Measurements from ENCODE around the gene TFAP2E.

The TFAP2E gene

DNA sequence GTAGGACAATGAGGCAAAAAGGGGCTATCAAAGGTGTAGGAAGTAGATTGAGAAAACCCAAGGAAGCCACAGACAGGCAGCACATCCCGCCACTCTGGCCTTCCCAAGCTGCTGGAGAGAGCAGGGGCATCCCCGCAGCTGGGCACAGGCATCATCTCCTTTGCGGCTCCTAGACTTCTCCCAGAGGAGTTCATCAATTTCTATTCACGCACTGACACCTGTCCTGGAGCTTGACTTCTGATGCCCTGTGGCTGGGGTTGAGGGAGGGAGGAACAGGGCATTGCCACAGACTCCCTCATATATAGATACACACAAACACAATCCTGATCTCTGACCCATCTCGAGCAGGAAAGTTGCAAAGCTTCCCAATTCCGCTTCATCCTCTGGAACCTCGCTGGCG lies 1.9 kb upstream of the TFAP2E start:
- TF ChIP-seq, protein P1, sequence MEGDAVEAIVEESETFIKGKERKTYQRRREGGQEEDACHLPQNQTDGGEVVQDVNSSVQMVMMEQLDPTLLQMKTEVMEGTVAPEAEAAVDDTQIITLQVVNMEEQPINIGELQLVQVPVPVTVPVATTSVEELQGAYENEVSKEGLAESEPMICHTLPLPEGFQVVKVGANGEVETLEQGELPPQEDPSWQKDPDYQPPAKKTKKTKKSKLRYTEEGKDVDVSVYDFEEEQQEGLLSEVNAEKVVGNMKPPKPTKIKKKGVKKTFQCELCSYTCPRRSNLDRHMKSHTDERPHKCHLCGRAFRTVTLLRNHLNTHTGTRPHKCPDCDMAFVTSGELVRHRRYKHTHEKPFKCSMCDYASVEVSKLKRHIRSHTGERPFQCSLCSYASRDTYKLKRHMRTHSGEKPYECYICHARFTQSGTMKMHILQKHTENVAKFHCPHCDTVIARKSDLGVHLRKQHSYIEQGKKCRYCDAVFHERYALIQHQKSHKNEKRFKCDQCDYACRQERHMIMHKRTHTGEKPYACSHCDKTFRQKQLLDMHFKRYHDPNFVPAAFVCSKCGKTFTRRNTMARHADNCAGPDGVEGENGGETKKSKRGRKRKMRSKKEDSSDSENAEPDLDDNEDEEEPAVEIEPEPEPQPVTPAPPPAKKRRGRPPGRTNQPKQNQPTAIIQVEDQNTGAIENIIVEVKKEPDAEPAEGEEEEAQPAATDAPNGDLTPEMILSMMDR (IDR thresholded peaks at IDR 0.05) = no peak
- H3K9me3 ChIP-seq = no peaks in the 10 kb centered on the region
- H3K4me1 ChIP-seq (ENCODE audit: control insufficient read depth in 1 of 2, insufficient read depth in 1 of 2, low read depth in 1 of 2, low read length in 1 of 2) = peaks cover 17 to 21% of the 10 kb centered on the region in 2 experiments
- no peak overlapping the region for H3K27ac ChIP-seq
- no peak overlapping the region for H3K4me3 ChIP-seq (ENCODE audit: low read depth in 1 of 2, low read length in 1 of 2)
- H3K36me3 ChIP-seq = no peaks in the 10 kb centered on the region
- peaks cover 33% of the 10 kb centered on the region for H3K27me3 ChIP-seq

DNA sequence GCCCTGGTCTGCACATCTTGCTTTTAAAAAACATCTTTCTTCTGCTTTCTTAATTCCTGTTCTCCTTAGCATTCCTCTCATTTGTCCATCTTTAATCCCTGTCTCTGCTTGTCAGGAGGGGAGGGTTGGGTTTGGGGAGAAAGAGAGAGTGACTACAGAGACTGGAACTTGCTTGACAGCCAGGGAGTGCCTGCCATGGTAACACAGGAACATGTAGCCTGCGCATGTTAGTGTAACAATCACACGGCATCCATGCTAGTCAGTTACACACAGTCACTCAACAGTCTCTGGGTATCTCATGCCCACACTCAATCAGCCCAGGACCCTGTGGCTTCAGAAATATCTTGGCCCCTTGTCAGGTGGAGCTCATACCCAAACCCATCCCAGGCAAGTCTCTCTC lies 818 bp upstream of the TFAP2E start:
- Histone ChIP-seq H3K9me3 (no peaks in the 10 kb centered on the region), H3K36me3 (no peaks in the 10 kb centered on the region), H3K4me3 (ENCODE audit: low read depth in 1 of 2, low read length in 1 of 2) (peak overlapping the region in 1 of 2 experiments; percentile 12), H3K4me1 (ENCODE audit: control insufficient read depth in 1 of 2, insufficient read depth in 1 of 2, low read depth in 1 of 2, low read length in 1 of 2) (peaks cover 23 to 27% of the 10 kb centered on the region in 2 experiments), H3K27ac (no peak overlapping the region), H3K27me3 (peaks cover 33% of the 10 kb centered on the region)
- TF ChIP-seq, protein P1 (IDR thresholded peaks at IDR 0.05) = no peak

DNA sequence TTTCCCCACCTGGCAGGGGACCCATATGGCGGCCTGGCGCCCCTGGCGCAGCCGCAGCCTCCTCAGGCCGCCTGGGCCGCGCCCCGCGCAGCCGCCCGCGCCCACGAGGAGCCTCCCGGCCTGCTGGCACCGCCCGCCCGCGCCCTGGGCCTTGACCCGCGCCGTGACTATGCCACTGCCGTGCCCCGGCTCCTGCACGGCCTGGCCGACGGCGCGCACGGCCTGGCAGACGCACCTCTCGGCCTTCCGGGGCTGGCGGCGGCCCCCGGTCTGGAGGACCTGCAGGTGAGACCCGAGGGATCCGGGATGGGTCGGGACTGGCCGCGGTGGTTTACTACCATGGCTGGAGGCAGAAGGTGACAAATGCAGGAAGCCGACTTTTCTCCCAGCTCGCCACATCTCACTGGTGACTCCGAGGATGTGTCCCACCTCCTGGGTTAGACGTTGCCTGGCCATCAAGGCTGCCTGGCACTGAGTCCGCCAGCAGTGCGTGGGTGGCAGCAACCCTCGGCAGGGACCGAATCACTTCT lies 1.1 kb downstream of the TFAP2E start:
- Histone ChIP-seq H3K27ac (no peak overlapping the region), H3K4me1 (ENCODE audit: control insufficient read depth in 1 of 2, insufficient read depth in 1 of 2, low read depth in 1 of 2, low read length in 1 of 2) (peaks cover 33 to 36% of the 10 kb centered on the region in 2 experiments), H3K27me3 (peaks cover 33% of the 10 kb centered on the region), H3K9me3 (no peaks in the 10 kb centered on the region), H3K4me3 (ENCODE audit: low read depth in 1 of 2, low read length in 1 of 2) (no peak overlapping the region), H3K36me3 (no peaks in the 10 kb centered on the region)
- TF ChIP-seq, protein P1 (IDR thresholded peaks at IDR 0.05) = no peak

DNA sequence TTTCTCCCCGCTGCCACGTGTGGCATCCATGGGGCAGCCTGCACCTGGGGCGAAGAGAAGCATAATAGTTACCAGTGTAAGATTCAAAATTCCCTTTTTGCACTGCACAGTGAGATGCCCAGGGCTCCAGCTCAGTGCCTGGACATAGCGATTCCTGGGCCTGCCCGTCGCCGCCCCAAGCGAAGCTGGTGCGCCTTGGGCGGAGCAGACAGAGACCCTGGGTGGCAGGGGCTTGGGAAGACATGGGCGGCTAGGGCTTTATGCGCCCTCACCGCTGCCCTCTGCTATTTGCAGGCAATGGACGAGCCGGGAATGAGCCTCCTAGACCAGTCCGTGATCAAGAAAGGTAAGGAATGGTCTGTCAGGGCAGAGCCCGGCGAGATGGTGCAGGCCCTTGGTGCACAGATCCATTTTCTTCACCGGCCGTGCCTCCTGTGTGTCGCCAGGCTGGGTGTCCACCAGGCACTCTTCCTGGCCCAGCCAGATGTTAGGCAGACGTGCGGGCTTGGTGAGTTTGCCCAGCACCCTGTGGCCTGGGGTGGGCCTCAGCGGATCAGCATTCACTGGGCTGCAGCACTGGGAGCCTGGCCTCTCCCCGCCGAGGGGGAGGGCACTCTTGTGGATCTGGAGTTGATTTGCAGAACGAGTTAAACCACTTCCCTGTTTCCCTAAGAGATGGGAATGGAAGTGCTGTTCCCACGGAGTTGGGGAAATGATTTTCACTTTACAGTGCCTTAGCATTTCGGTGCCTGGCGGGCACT lies 1.7 kb downstream of the TFAP2E start:
- H3K9me3 ChIP-seq = no peaks in the 10 kb centered on the region
- H3K4me1 ChIP-seq (ENCODE audit: control insufficient read depth in 1 of 2, insufficient read depth in 1 of 2, low read depth in 1 of 2, low read length in 1 of 2) = peaks cover 33 to 36% of the 10 kb centered on the region in 2 experiments
- TF ChIP-seq, protein P1 (IDR thresholded peaks at IDR 0.05) = no peak
- H3K36me3 ChIP-seq = no peaks in the 10 kb centered on the region
- peaks cover 33% of the 10 kb centered on the region for H3K27me3 ChIP-seq
- no peak overlapping the region for H3K27ac ChIP-seq
- H3K4me3 ChIP-seq (ENCODE audit: low read depth in 1 of 2, low read length in 1 of 2) = no peak overlapping the region

DNA sequence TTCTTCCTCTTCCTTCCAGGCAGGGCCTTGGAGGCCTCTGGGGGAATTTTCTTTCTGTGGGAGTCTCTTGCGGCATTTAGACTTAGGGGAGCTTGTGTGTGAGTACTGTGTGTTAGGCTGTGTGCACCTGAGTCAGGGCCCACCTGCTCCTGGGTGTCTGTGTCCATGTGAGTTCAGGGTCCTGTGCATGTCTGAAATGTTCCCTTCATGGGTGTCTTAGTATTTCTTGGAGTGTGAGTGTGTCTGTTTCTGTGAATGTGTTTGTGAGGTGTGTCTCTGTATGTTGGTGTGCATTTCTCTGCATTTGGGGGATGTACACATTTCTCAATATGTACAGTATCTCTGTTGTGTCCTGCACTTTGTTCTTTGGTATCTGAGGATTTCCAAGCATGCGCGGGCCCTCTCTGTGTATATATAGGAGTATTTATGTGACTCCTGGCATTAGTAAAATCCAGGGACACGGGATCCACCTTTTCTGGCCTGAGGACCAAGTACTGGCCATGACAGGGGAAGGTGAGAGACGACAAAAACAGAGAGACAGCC lies 2.4 kb downstream of the TFAP2E start:
- H3K9me3 ChIP-seq = no peaks in the 10 kb centered on the region
- H3K27ac ChIP-seq = no peak overlapping the region
- H3K4me3 ChIP-seq (ENCODE audit: low read depth in 1 of 2, low read length in 1 of 2) = no peak overlapping the region
- peaks cover 33 to 36% of the 10 kb centered on the region in 2 experiments for H3K4me1 ChIP-seq (ENCODE audit: control insufficient read depth in 1 of 2, insufficient read depth in 1 of 2, low read depth in 1 of 2, low read length in 1 of 2)
- H3K36me3 ChIP-seq = no peaks in the 10 kb centered on the region
- TF ChIP-seq, protein P1 (IDR thresholded peaks at IDR 0.05) = no peak
- H3K27me3 ChIP-seq = peaks cover 33% of the 10 kb centered on the region
